GDM1 (cell line): ENCODE data around the gene RBBP8.
A peak's percentile ranks its signal among the peaks of the same experiment; 100 is the strongest.

ENCODE experiments used
- DNase-seq: peaks from one replicate; lab custom pipeline; 2025; lab: John Stamatoyannopoulos, UW

RBBP8 gene

DNA sequence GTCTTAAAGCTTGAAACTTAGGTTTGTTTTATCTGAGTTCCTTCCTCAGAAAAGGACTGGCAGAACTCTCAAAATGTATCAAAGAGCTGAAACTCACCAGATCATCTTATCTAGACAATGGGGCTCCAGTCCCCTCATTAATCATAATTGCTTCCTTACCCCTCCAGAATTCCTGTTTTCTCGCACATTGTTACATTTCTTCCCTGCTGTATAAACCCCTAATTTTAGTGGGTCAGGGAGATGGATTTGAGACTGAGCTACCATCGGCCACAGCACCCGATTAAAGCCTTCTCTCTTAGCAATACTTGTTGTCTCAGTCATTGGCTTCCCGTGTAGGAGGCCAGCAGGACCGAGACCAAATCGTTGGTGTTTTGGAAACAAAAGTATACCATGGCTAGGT is 130.4 kb downstream of the RBBP8 start:
- DNase-seq: no peak

GRCh38 chr18:23065234-23065806 is 132.2 kb downstream of the RBBP8 start:
- no peak for DNase-seq

- DNase-seq: no peak
Measured at GRCh38 chr18:23066060-23066459, 132.9 kb downstream of the RBBP8 start.

GRCh38 chr18:23066504-23067039 is 133.4 kb downstream of the RBBP8 start:
- DNase-seq: no peak

DNA sequence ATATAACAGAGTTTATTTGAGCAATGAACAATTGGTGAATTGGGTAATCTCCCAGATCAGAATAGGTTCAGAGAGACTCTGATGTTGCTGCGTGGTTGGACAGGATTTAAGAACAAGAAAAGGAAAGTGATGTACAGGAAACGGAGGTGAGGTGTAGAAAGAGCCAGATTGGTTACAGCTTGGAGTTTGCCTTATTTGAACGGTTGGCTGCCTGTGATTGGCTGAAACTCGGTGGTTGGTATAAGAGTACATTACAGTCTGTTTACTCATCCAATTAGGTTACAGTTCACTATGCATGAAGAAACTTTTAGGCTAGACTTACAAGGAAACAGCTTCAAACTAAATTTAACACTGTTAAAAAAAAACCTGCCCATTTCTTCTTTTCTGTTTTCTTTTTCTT is 134.1 kb downstream of the RBBP8 start:
- DNase-seq: no peak

GRCh38 chr18:23068011-23068410 is 134.9 kb downstream of the RBBP8 start:
- peak; percentile 5 for DNase-seq

DNA sequence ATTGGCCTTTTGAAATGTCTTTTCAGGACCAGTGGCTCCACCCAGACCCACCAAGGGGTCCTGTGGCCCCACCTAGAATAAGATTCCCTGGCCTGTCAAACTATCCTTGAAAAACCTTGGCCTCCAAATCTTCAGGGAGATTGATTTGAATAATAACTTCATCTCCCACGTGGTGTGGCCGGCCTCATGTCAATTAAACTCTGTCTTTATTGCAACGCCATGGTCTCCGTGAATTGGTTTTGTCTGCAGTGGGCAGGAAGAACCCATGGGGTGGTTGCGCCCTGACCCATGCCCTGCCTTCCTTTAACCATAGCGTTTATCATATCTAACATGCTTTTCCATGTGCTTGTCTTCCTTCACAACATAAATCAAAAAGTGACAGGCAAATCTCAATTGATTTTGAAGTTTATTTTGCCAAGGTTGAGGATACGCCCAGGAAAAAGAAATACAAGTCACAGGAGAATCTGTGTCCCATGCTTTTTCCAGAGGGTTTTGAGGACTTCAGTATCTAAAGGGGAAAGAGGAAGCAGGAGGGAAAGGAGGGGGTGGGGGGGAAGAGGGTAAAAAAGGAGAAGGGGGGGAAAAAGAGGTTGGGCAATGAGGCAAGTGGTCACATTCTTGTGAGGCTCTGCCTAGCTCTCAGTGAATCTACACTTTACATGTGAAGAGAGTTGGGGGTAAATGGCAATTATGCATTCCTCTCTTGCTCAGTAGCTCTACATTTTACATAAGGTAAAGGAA is 135.6 kb downstream of the RBBP8 start:
- no peak for DNase-seq

DNA sequence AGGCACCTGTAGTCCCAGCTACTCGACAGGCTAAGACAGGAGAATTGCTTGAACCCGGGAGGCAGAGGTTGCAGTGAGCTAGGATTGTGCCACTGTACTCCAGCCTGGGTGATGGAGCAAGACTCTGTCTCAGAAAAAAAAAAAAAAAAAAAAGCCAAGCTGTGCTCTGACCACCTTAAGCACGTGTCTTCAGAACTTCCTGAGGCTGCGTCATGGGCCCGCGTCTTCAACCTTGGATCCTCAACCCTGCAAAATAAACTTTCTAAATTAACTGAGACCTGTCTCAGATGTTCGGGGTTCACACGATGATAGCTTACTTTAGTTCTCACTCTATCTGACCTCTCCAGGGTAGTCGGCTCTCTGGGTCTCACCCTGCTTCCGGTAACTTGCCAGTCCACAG is 136.4 kb downstream of the RBBP8 start:
- DNase-seq: no peak

DNA sequence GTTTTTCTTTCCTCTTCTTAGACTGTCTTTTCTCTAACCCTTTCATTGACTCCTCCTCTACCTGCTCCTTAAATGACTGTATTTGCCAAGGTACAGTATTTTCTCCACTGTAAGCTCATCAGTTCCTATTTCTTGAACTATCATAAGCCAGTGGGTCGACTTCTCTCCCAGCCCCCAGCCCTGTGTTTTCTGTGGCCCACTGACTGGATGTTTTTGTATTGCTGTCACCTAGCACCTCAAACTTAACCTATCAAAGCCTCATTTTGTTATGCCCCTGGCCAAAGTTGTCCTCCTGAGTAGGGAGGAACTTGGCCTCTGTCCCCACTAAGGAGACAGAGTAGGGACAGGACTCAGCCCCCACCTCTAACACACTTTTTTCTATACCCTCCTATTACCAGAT is 136.8 kb downstream of the RBBP8 start:
- no peak for DNase-seq

DNA sequence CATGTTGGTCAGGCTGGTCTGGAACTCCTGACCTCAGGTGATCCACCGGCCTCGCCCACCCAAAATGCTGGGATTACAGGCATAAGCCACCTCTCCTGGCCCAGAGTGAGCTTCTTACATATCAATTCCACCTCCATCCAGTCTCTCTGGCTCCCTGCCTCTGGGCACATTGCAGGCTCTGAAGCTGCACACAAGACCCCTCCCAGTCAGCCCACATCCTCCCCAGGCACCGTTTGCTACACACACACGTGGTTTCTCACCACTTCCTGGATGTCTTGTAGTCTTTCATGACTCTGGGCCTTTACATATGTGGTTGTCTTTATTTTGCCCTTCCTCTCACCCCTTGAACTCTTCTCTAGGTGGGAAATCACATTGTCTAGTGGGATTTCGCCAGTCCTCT is 138.2 kb downstream of the RBBP8 start:
- peak; percentile 93 for DNase-seq

- DNase-seq: no peak
Measured at GRCh38 chr18:23072079-23072478, 139.0 kb downstream of the RBBP8 start.

DNA sequence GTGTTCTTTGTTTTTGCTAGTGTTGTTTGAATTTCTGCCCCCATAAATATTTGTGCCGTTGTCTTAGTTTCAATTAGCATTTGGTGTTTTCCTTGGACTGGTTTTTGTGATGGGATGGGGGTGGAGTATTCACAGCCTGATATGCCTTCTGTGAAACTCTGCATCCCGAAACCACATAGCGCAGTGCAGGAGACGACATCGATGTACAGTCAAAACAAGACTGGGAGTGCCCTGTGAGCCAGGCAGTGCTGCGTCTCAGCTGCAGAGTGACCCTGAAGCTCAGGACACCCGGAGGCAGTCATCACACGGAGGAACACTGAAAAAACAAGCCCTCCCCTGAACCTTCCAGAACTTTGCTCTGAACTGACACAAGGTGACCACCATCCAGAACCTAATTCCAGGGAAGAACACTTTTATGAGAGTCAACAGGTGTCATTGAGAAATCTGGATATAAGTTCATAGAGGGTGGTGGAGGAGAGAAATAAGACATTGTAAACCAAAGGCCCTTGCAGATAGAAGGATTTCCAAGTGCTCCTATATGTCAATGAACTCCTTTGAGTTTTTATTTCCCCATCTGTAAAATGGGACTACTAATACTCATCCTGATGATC is 141.0 kb downstream of the RBBP8 start:
- DNase-seq: no peak
